ENCODE measurements around the gene PTPRA. TPM values are rescaled to one million over a fixed set of nuclear protein-coding genes. Genes with fewer than 3 reads are reported as not detected.
A peak's percentile ranks its signal among the peaks of the same experiment; 100 is the strongest.

PTPRA gene
- total and polyA plus RNA-seq, 12 donors = 16.3 to 94.7 (median 46.3) TPM

DNA sequence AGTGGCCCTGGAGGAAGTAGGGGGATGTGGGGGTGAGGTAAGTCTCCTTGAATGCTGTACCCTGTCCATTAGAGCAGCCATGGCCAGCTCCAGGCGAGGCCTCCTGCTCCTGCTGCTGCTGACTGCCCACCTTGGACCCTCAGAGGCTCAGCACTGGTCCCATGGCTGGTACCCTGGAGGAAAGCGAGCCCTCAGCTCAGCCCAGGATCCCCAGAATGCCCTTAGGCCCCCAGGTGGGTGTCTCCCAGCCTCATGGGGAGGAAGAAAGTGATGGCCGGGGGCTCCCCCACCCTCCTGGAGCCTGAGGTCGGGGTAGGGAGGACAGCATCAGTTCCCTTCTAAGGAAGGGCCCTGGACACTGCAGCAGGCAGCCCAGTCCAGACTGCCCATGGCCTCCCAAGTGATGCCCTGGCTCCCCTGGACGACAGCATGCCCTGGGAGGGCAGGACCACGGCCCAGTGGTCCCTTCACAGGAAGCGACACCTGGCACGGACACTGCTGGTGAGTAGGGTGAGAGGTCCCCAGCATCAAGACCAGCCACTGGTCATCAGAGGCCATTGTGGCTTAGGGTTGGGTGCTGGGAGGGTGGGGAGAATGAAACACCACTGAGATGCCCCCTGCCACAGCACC is 171.2 kb downstream of the PTPRA start:
- H3K9me3 ChIP-seq (replicated peaks in 1 of 3) = no peaks in the 10 kb centered on the region
- peaks cover 0 to 31% of the 10 kb centered on the region in 2 donors for H3K36me3 ChIP-seq (replicated peaks in 1 of 2)
- intact Hi-C loops (cut with DNase I) = no loop called here
- H3K4me3 ChIP-seq = no peak overlapping the region
- H3K27me3 ChIP-seq = no peaks in the 10 kb centered on the region
- peaks cover 4 to 20% of the 10 kb centered on the region in 2 donors for H3K4me1 ChIP-seq (replicated peaks in 1 of 2)
- TF ChIP-seq, protein P1, sequence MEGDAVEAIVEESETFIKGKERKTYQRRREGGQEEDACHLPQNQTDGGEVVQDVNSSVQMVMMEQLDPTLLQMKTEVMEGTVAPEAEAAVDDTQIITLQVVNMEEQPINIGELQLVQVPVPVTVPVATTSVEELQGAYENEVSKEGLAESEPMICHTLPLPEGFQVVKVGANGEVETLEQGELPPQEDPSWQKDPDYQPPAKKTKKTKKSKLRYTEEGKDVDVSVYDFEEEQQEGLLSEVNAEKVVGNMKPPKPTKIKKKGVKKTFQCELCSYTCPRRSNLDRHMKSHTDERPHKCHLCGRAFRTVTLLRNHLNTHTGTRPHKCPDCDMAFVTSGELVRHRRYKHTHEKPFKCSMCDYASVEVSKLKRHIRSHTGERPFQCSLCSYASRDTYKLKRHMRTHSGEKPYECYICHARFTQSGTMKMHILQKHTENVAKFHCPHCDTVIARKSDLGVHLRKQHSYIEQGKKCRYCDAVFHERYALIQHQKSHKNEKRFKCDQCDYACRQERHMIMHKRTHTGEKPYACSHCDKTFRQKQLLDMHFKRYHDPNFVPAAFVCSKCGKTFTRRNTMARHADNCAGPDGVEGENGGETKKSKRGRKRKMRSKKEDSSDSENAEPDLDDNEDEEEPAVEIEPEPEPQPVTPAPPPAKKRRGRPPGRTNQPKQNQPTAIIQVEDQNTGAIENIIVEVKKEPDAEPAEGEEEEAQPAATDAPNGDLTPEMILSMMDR (IDR thresholded peaks at IDR 0.05) = no peak
- TF ChIP-seq POLR2A (IDR thresholded peaks at IDR 0.05) = no peak
- 93 to 98% (median 96%) methylated on average over 5 to 8 of the region's 8 CpGs; no CpG with 5 or more reads in 1 of the 4 donors for WGBS, 4 donors
- no peak for DNase-seq
- H3K27ac ChIP-seq = peak overlapping the region in 3 of 5 donors; percentile 89 to 95 (median 94)

- intact Hi-C loops (cut with DNase I) = no loop called here
- H3K4me3 ChIP-seq = peak overlapping the region in 3 of 4 donors; percentile 78 to 97 (median 87)
- 3 to 18% (median 5%) methylated on average over 5 to 24 of the region's 24 CpGs for WGBS, 4 donors
- peaks cover 0 to 30% of the 10 kb centered on the region in 2 donors for H3K36me3 ChIP-seq (replicated peaks in 1 of 2)
- TF ChIP-seq, protein P1 (IDR thresholded peaks at IDR 0.05) = no peak
- TF ChIP-seq POLR2A (IDR thresholded peaks at IDR 0.05) = peak in 1 of 2 donors; percentile 51
- H3K9me3 ChIP-seq (replicated peaks in 1 of 3) = no peaks in the 10 kb centered on the region
- peaks cover 4 to 20% of the 10 kb centered on the region in 2 donors for H3K4me1 ChIP-seq (replicated peaks in 1 of 2)
- H3K27me3 ChIP-seq = no peaks in the 10 kb centered on the region
- peak overlapping the region; percentile 85 to 95 (median 89) for H3K27ac ChIP-seq
- peak; percentile 80 to 94 (median 85) for DNase-seq
Observed at GRCh38 chr20:3045042-3045815, 171.9 kb downstream of the PTPRA start.

DNA sequence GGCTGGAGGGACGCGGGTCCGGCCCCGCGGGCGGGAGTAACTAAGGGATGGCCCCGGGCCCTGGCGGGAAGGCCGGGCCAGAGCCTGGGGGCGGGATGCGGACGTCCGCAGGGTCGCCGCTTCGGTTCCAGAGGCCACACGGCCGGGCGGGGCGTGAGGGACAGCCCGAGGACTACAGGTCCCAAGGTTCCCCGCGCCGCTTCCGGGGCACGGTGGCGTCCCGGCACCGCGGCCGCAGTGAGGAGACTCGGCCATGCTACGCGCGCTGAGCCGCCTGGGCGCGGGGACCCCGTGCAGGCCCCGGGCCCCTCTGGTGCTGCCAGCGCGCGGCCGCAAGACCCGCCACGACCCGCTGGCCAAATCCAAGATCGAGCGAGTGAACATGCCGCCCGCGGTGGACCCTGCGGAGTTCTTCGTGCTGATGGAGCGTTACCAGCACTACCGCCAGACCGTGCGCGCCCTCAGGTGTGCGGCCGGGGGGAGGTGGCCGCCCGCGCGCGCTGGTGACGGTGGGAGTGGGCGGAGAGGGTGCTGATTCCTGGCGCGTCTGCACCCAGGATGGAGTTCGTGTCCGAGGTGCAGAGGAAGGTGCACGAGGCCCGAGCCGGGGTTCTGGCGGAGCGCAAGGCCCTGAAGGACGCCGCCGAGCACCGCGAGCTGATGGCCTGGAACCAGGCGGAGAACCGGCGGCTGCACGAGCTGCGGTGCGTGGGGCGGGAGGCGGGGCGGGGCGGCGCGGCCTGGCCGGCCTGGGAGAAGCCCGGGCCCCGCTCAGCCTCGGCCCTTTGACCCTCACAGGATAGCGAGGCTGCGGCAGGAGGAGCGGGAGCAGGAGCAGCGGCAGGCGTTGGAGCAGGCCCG is 172.8 kb downstream of the PTPRA start, which contains the start of gene MRPS26:
Gene MRPS26, plus strand, starts transcription at position 237 of the 861 bp plus-strand sequence. Its CDS starts 17 bp downstream, at position 254.
- H3K9me3 ChIP-seq (replicated peaks in 1 of 3) = no peaks in the 10 kb centered on the region
- peaks cover 0 to 27% of the 10 kb centered on the region in 2 donors for H3K36me3 ChIP-seq (replicated peaks in 1 of 2)
- DNase-seq = peak; percentile 90 to 95 (median 92)
- peak in 1 of 2 donors; percentile 66 for TF ChIP-seq POLR2A (IDR thresholded peaks at IDR 0.05)
- TF ChIP-seq, protein P1 (IDR thresholded peaks at IDR 0.05) = no peak
- WGBS, 4 donors = 0 to 1% (median 0%) methylated on average over 4 to 104 of the region's 104 CpGs
- H3K27ac ChIP-seq = peak within 1 kb of the TSS; percentile 85 to 95 (median 89)
- H3K4me1 ChIP-seq (replicated peaks in 1 of 2) = peaks cover 4 to 20% of the 10 kb centered on the region in 2 donors
- no peaks in the 10 kb centered on the region for H3K27me3 ChIP-seq
- H3K4me3 ChIP-seq = peak within 1 kb of the TSS; percentile 67 to 97 (median 82)
- intact Hi-C loops (cut with DNase I) = no loop called here

Data from adrenal gland (tissue), 12 donors.